PC-3 (cell line): Measurements from ENCODE around the gene HEPN1. TPM values are rescaled to one million over a fixed set of nuclear protein-coding genes. Genes with fewer than 3 reads are reported as not detected.

Experiments
- ATAC-seq: fragments of 200-7000 bp; cut with Tn5 transposase; 2 replicates; pipeline ENCODE4 v1.9.1; 2020; ENCODE audit warnings: mild to moderate bottlenecking, moderate library complexity
- BruUV-seq: library from RNA; stranded (reverse); fragments of 400-500 nt; replicated peaks from 2 replicates; lab custom pipeline; 2021; lab: Mats Ljungman, UMichigan
- CTCF ChIA-PET: fragments of 300-600 bp; sonication (Branson Sonifier 250); formaldehyde crosslinking; loops from one replicate; lab custom pipeline; 2022; ENCODE audit warnings: antibody characterized with exemption; lab: Charles Lee
- POLR2A ChIA-PET: fragments of 300-600 bp; sonication (Branson Sonifier 250); formaldehyde crosslinking; loops from one replicate; lab custom pipeline; 2022; ENCODE audit warnings: antibody characterized with exemption; ENCODE audit not compliant: unreplicated experiment; lab: Charles Lee
- DNase-seq: peaks from one replicate; pipeline ENCODE4 v3.0.0-alpha.2; 2015
- H2AFZ ChIP-seq: fragments of 300-600 bp; sonication (generic); 2 replicates; pipeline ENCODE4 v1.6.0; 2016; ENCODE audit warnings: antibody characterized with exemption, low read length
- H3F3A ChIP-seq: fragments of 300-600 bp; sonication (generic); one replicate; pipeline ENCODE4 v1.6.0; 2017; ENCODE audit warnings: antibody characterized with exemption, low read length, control low read depth, mild to moderate bottlenecking; ENCODE audit not compliant: unreplicated experiment
- H3K27ac ChIP-seq: fragments of 300-600 bp; sonication (generic); 2 replicates; pipeline ENCODE4 v1.5.1; 2016; ENCODE audit warnings: mild to moderate bottlenecking, low read length
- H3K27me3 ChIP-seq: fragments of 300-600 bp; sonication (generic); 2 replicates; pipeline ENCODE4 v1.6.1; 2016; ENCODE audit warnings: low read length, mixed read lengths
- H3K36me3 ChIP-seq: fragments of 300-600 bp; sonication (generic); 2 replicates; pipeline ENCODE4 v1.6.1; 2016; ENCODE audit warnings: low read depth, mixed run types, low read length, mixed read lengths
- H3K4me1 ChIP-seq: fragments of 300-600 bp; sonication (generic); 2 replicates; pipeline ENCODE4 v1.5.1; 2016; ENCODE audit warnings: low read length; ENCODE audit not compliant: insufficient read depth
- H3K4me2 ChIP-seq: fragments of 300-600 bp; sonication (generic); 2 replicates; pipeline ENCODE4 v1.6.0; 2016; ENCODE audit warnings: low read length
- H3K4me3 ChIP-seq: fragments of 300-600 bp; sonication (generic); 2 replicates; pipeline ENCODE4 v1.5.1; 2016; ENCODE audit warnings: mild to moderate bottlenecking, low read length, mixed read lengths
- H3K79me2 ChIP-seq: fragments of 300-600 bp; sonication (generic); 2 replicates; pipeline ENCODE4 v1.6.1; 2017; ENCODE audit warnings: low read length, mixed read lengths
- H3K9ac ChIP-seq: fragments of 300-600 bp; sonication (generic); 2 replicates; pipeline ENCODE4 v1.6.0; 2016; ENCODE audit warnings: mild to moderate bottlenecking, low read length
- H3K9me2 ChIP-seq: fragments of 300-600 bp; sonication (generic); replicated peaks from 2 replicates; pipeline ENCODE4 v1.6.1; 2016; ENCODE audit warnings: mixed run types, low read length, mixed read lengths
- H3K9me3 ChIP-seq: fragments of 300-600 bp; sonication (generic); 2 replicates; pipeline ENCODE4 v1.6.1; 2016; ENCODE audit warnings: low read length, mixed read lengths
- H4K20me1 ChIP-seq: fragments of 300-600 bp; sonication (generic); 2 replicates; pipeline ENCODE4 v1.6.1; 2016; ENCODE audit warnings: low read length, mixed read lengths
- CTCF ChIP-seq: fragments of 300-600 bp; sonication (generic); conservative IDR thresholded peaks from 2 replicates; pipeline ENCODE4 v1.5.1; 2017; ENCODE audit warnings: antibody characterized with exemption, low read depth, mild to moderate bottlenecking, low read length
- EZH2 ChIP-seq: fragments of 300-600 bp; sonication (generic); IDR thresholded peaks from one replicate; pipeline ENCODE4 v1.6.1; 2017; ENCODE audit warnings: antibody characterized with exemption, mild to moderate bottlenecking, low read length; ENCODE audit not compliant: unreplicated experiment
- EZH2phosphoT487 ChIP-seq: fragments of 300-600 bp; sonication (generic); IDR thresholded peaks from 2 replicates; pipeline ENCODE4 v1.6.1; 2018; ENCODE audit warnings: mild to moderate bottlenecking, antibody characterized with exemption, low read length, borderline replicate concordance
- intact Hi-C: fragments of 100-400 bp; cut with micrococcal nuclease; formaldehyde crosslinking; loops from 2 replicates; pipeline ENCODE4 v1.9.0; 2023
- total RNA-seq: library from RNA; depleted of rRNA; stranded (reverse); fragments of >200 nt; gene quantifications from 2 replicates; pipeline ENCODE4 v1.2.3, GENCODE V29; 2014

The HEPN1 gene
- total RNA-seq, 1 experiment from 2014 or later: not detected

- Histone ChIP-seq H3K9ac (no peak overlapping the region), H2AFZ (no peak overlapping the region), H3K4me3 (no peak overlapping the region), H3K4me1 (no peaks in the 10 kb centered on the region), H3K9me3 (peaks cover 5% of the 10 kb centered on the region; the same call in 1 of the 2 replicates), H3K27ac (no peak overlapping the region), H4K20me1 (no peaks in the 10 kb centered on the region), H3K4me2 (no peak overlapping the region), H3K9me2 (no peaks in the 10 kb centered on the region), H3K79me2 (no peaks in the 10 kb centered on the region), H3F3A (no peaks in the 10 kb centered on the region), H3K36me3 (no peaks in the 10 kb centered on the region), H3K27me3 (no peaks in the 10 kb centered on the region)
- intact Hi-C loops: no loop called here
- TF ChIP-seq CTCF: no peak
- TF ChIP-seq EZH2phosphoT487: no peak
- no peak for TF ChIP-seq EZH2
- CTCF ChIA-PET: no interaction called here
- BruUV-seq: no TSS peak
- POLR2A ChIA-PET: no interaction called here
- ATAC-seq (no peak), DNase-seq (no peak)
Observed at GRCh38 chr11:124915541-124916369, 3.3 kb upstream of the HEPN1 start.

GRCh38 chr11:124916370-124916710 lies 2.7 kb upstream of the HEPN1 start:
- Histone ChIP-seq H3K9me2 (no peaks in the 10 kb centered on the region), H3K27me3 (no peaks in the 10 kb centered on the region), H3K4me3 (no peak overlapping the region), H3K4me2 (no peak overlapping the region), H3K79me2 (no peaks in the 10 kb centered on the region), H3K4me1 (no peaks in the 10 kb centered on the region), H4K20me1 (no peaks in the 10 kb centered on the region), H3K9ac (no peak overlapping the region), H3F3A (no peaks in the 10 kb centered on the region), H3K27ac (no peak overlapping the region), H3K36me3 (no peaks in the 10 kb centered on the region), H2AFZ (no peak overlapping the region), H3K9me3 (peaks cover 4% of the 10 kb centered on the region; the same call in 1 of the 2 replicates)
- ChIA-PET POLR2A (no interaction called here), CTCF (no interaction called here)
- no TSS peak for BruUV-seq
- DNase-seq: no peak
- intact Hi-C loops: no loop called here
- ATAC-seq: no peak
- TF ChIP-seq EZH2 (no peak), CTCF (no peak), EZH2phosphoT487 (no peak)

GRCh38 chr11:124917115-124917637 lies 1.9 kb upstream of the HEPN1 start:
- Histone ChIP-seq H3K9me2 (no peaks in the 10 kb centered on the region), H2AFZ (no peak overlapping the region), H3K4me3 (no peak overlapping the region), H3K9me3 (no peaks in the 10 kb centered on the region), H3K9ac (no peak overlapping the region), H3K27me3 (no peaks in the 10 kb centered on the region), H3F3A (no peaks in the 10 kb centered on the region), H3K27ac (no peak overlapping the region), H4K20me1 (no peaks in the 10 kb centered on the region), H3K4me2 (no peak overlapping the region), H3K36me3 (no peaks in the 10 kb centered on the region), H3K79me2 (no peaks in the 10 kb centered on the region), H3K4me1 (no peaks in the 10 kb centered on the region)
- DNase-seq (no peak), ATAC-seq (no peak)
- BruUV-seq: no TSS peak
- CTCF ChIA-PET: interaction anchor here (0.6 kb wide), 1 partner anchor 10 kb away, joined by 3 read pairs; no protein-coding TSS in a partner anchor
- intact Hi-C loops: no loop called here
- POLR2A ChIA-PET: no interaction called here
- no peak for TF ChIP-seq EZH2phosphoT487
- no peak for TF ChIP-seq CTCF
- TF ChIP-seq EZH2: no peak
